ENCODE results near the gene CTU2. TPM values are rescaled to one million over a fixed set of nuclear protein-coding genes. Genes with fewer than 3 reads are reported as not detected.

The CTU2 gene
- total and polyA plus RNA-seq, 2 of the 4 experiments (the other 2 are of a cell fraction) = 12.9 to 18.4 TPM

GRCh38 chr16:88732961-88733294 is 26.6 kb downstream of the CTU2 start:
- H3K79me1 ChIP-seq (ENCODE audit: low read depth in 1 of 2, low read length in 2 of 2) = peaks cover 0 to 50% of the 10 kb centered on the region in 2 experiments; a peak in 3 of 4 replicates
- no peak overlapping the region for H4K8ac ChIP-seq (ENCODE audit: low read depth in 2 of 2, low read length in 2 of 2)
- intact Hi-C loops (cut with micrococcal nuclease) (no loop called here), dilution Hi-C loops (cut with HindIII; ENCODE audit: low sequenced_read_pairs, unreplicated experiment) (no loop called here), in situ Hi-C loops (cut with MboI; ENCODE audit: low sequenced_read_pairs) (no loop called here)
- H3K27ac ChIP-seq (ENCODE audit: insufficient read depth, low read length) = no peak overlapping the region
- no peaks in the 10 kb centered on the region for H3K27me3 ChIP-seq (ENCODE audit: control insufficient read depth, insufficient read depth, low read length)
- no peak overlapping the region for H3K4me3 ChIP-seq (ENCODE audit: insufficient read depth, low read depth, low read length)
- no peak overlapping the region for H2AK9ac ChIP-seq (replicated peaks; ENCODE audit: low read depth, low read length, poor library complexity)
- H3K9me3 ChIP-seq (ENCODE audit: control insufficient read depth, insufficient read depth, low read length) = no peaks in the 10 kb centered on the region
- H3K9me1 ChIP-seq (ENCODE audit: insufficient read depth, low read length) = no peaks in the 10 kb centered on the region; the same call in 1 of the 2 replicates
- POLR2A ChIA-PET (ENCODE audit: unreplicated experiment) = no interaction called here
- no peak overlapping the region for H3K23ac ChIP-seq (ENCODE audit: low read depth, low read length)
- no peak overlapping the region for H2AFZ ChIP-seq (replicated peaks; ENCODE audit: low read length, poor library complexity)
- TF ChIP-seq RCOR1 (IDR thresholded peaks at IDR 0.05; ENCODE audit: insufficient replicate concordance, low read length) = no peak
- TF ChIP-seq CHD1 (IDR thresholded peaks at IDR 0.05; ENCODE audit: low read depth, low read length) = no peak
- TF ChIP-seq MXI1 (IDR thresholded peaks at IDR 0.05; ENCODE audit: borderline replicate concordance, low read depth, low read length) = no peak
- no peak for TF ChIP-seq CEBPB (IDR thresholded peaks at IDR 0.05; ENCODE audit: low read depth, low read length)
- TF ChIP-seq FOS (IDR thresholded peaks at IDR 0.05; ENCODE audit: low read depth, low read length) = no peak
- TF ChIP-seq, protein P1, sequence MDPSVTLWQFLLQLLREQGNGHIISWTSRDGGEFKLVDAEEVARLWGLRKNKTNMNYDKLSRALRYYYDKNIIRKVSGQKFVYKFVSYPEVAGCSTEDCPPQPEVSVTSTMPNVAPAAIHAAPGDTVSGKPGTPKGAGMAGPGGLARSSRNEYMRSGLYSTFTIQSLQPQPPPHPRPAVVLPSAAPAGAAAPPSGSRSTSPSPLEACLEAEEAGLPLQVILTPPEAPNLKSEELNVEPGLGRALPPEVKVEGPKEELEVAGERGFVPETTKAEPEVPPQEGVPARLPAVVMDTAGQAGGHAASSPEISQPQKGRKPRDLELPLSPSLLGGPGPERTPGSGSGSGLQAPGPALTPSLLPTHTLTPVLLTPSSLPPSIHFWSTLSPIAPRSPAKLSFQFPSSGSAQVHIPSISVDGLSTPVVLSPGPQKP (IDR thresholded peaks at IDR 0.05; ENCODE audit: borderline replicate concordance, low read depth, low read length) = no peak
- TF ChIP-seq MAFK (IDR thresholded peaks at IDR 0.05; ENCODE audit: low read depth, low read length) = no peak
- TF ChIP-seq BHLHE40 (IDR thresholded peaks at IDR 0.05; ENCODE audit: low read depth, low read length) = no peak
- no peak for TF ChIP-seq CTCF (conservative IDR thresholded peaks at IDR 0.05; ENCODE audit: low read depth, low read length)
- TF ChIP-seq, protein P2, sequence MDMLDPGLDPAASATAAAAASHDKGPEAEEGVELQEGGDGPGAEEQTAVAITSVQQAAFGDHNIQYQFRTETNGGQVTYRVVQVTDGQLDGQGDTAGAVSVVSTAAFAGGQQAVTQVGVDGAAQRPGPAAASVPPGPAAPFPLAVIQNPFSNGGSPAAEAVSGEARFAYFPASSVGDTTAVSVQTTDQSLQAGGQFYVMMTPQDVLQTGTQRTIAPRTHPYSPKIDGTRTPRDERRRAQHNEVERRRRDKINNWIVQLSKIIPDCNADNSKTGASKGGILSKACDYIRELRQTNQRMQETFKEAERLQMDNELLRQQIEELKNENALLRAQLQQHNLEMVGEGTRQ (IDR thresholded peaks at IDR 0.05; ENCODE audit: low read depth, low read length) = no peak
- TF ChIP-seq RFX5 (IDR thresholded peaks at IDR 0.05; ENCODE audit: low read depth, low read length) = no peak
- no peak for TF ChIP-seq POLR2A (IDR thresholded peaks at IDR 0.05; ENCODE audit: low read depth, low read length)
- TF ChIP-seq NFE2L2 (IDR thresholded peaks at IDR 0.05; ENCODE audit: low read depth, low read length) = no peak
- TF ChIP-seq RAD21 (IDR thresholded peaks at IDR 0.05; ENCODE audit: low read length) = no peak
- no peak for TF ChIP-seq SMC3 (IDR thresholded peaks at IDR 0.05; ENCODE audit: low read depth, low read length)
- TF ChIP-seq MAZ (IDR thresholded peaks at IDR 0.05; ENCODE audit: borderline replicate concordance, low read depth, low read length) = no peak
- CTCF ChIA-PET = no interaction called here
- no peak overlapping the region for H2BK20ac ChIP-seq (ENCODE audit: low read depth, low read length)
- ATAC-seq (ENCODE audit: low read depth) (no peak), DNase-seq (no peak)
- peaks cover 52% of the 10 kb centered on the region for H4K20me1 ChIP-seq (ENCODE audit: insufficient read depth, low read length)
- H2BK120ac ChIP-seq (ENCODE audit: low read depth, low read length) = no peak overlapping the region
- no peak overlapping the region for H3K4ac ChIP-seq (ENCODE audit: low read depth, low read length)
- no TSS peak for BruUV-seq (replicated peaks)
- no peak overlapping the region for H4K5ac ChIP-seq (ENCODE audit: low read depth, low read length)
- peaks cover 64% of the 10 kb centered on the region for H3K36me3 ChIP-seq (ENCODE audit: control insufficient read depth, insufficient read depth, low read length)
- H2BK5ac ChIP-seq (ENCODE audit: low read depth, low read length, poor library complexity, severe bottlenecking) = no peak overlapping the region
- no peak overlapping the region for H3K18ac ChIP-seq (ENCODE audit: low read depth, low read length)
- H3K9ac ChIP-seq (ENCODE audit: low read depth, low read length) = no peak overlapping the region
- no peak overlapping the region for H3K4me2 ChIP-seq (ENCODE audit: low read depth, low read length)
- no peak overlapping the region for H4K91ac ChIP-seq (ENCODE audit: insufficient read depth, low read depth, low read length)
- H2BK15ac ChIP-seq (ENCODE audit: low read depth, low read length) = no peak overlapping the region
- no peak overlapping the region for H2AK5ac ChIP-seq (ENCODE audit: low read depth, low read length)
- H3K4me1 ChIP-seq (ENCODE audit: control insufficient read depth, insufficient read depth, low read length) = no peaks in the 10 kb centered on the region
- no peak overlapping the region for H3K56ac ChIP-seq (ENCODE audit: extremely low read depth, insufficient read depth, low read length)
- WGBS, 2 experiments (ENCODE audit: extremely low coverage in 2 of 2, insufficient read length in 1 of 2) = 98% methylated on average over 7 of the region's 13 CpGs; no CpG with 5 or more reads in 1 of the 2 experiments
- H3K14ac ChIP-seq (replicated peaks; ENCODE audit: low read depth, low read length) = no peak overlapping the region

Data from IMR-90 (cell line).